ENCODE data around the gene CPA1.

The CPA1 gene

GRCh38 chr7:130393841-130394411, 13.6 kb downstream of the CPA1 start:
- Histone ChIP-seq H3K4me3 (ENCODE audit: low read length) (no peak overlapping the region), H3K4me1 (ENCODE audit: control insufficient read depth, insufficient read depth, low read length) (no peaks in the 10 kb centered on the region), H3K9ac (ENCODE audit: low read length) (no peak overlapping the region)

GRCh38 chr7:130394421-130395195, 14.3 kb downstream of the CPA1 start:
- Histone ChIP-seq H3K27me3 (ENCODE audit: control insufficient read depth, insufficient read depth, low read length) (no peaks in the 10 kb centered on the region), H3K4me1 (ENCODE audit: control insufficient read depth, insufficient read depth, low read length) (no peaks in the 10 kb centered on the region), H3K4me3 (ENCODE audit: low read length) (no peak overlapping the region), H3K36me3 (ENCODE audit: control insufficient read depth, insufficient read depth, low read length) (no peaks in the 10 kb centered on the region), H3K9ac (ENCODE audit: low read length) (no peak overlapping the region), H3K9me3 (ENCODE audit: control insufficient read depth, low read length) (no peaks in the 10 kb centered on the region)

More at GRCh38 chr7:130393841-130394411, 13.6 kb downstream of the CPA1 start:
- Histone ChIP-seq H3K36me3 (ENCODE audit: control insufficient read depth, insufficient read depth, low read length) (no peaks in the 10 kb centered on the region), H3K27me3 (ENCODE audit: control insufficient read depth, insufficient read depth, low read length) (no peaks in the 10 kb centered on the region), H3K9me3 (ENCODE audit: control insufficient read depth, low read length) (no peaks in the 10 kb centered on the region)

- no peaks in the 10 kb centered on the region for H3K4me1 ChIP-seq (ENCODE audit: control insufficient read depth, insufficient read depth, low read length)
Observed at GRCh38 chr7:130395421-130395820, 15.1 kb downstream of the CPA1 start.

DNA sequence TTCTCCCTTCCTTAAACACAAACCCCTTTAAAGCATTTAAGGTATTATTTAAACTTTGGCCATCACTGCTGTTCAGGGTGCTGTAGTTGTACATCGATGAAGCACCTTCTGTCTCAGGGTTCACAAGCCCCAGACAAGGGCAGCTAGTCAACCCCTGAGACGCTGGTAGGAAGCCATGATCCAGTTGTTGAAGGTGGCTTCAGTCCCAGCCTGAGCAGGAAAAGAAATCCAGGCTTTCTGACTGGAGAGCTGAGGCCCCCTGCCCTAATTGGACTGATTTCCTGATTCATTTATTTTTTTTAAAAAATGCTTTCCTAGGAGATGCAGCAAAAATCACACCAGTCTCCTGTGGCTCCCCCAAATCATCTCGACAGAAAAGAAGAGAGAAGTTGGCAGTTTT, 15.8 kb downstream of the CPA1 start:
- Histone ChIP-seq H3K9me3 (ENCODE audit: control insufficient read depth, low read length) (no peaks in the 10 kb centered on the region), H3K9ac (ENCODE audit: low read length) (no peak overlapping the region), H3K27me3 (ENCODE audit: control insufficient read depth, insufficient read depth, low read length) (no peaks in the 10 kb centered on the region), H3K36me3 (ENCODE audit: control insufficient read depth, insufficient read depth, low read length) (no peaks in the 10 kb centered on the region), H3K4me1 (ENCODE audit: control insufficient read depth, insufficient read depth, low read length) (no peaks in the 10 kb centered on the region), H3K4me3 (ENCODE audit: low read length) (no peak overlapping the region)

More at GRCh38 chr7:130395421-130395820, 15.1 kb downstream of the CPA1 start:
- Histone ChIP-seq H3K27me3 (ENCODE audit: control insufficient read depth, insufficient read depth, low read length) (no peaks in the 10 kb centered on the region), H3K36me3 (ENCODE audit: control insufficient read depth, insufficient read depth, low read length) (no peaks in the 10 kb centered on the region), H3K9ac (ENCODE audit: low read length) (no peak overlapping the region), H3K9me3 (ENCODE audit: control insufficient read depth, low read length) (no peaks in the 10 kb centered on the region), H3K4me3 (ENCODE audit: low read length) (no peak overlapping the region)

DNA sequence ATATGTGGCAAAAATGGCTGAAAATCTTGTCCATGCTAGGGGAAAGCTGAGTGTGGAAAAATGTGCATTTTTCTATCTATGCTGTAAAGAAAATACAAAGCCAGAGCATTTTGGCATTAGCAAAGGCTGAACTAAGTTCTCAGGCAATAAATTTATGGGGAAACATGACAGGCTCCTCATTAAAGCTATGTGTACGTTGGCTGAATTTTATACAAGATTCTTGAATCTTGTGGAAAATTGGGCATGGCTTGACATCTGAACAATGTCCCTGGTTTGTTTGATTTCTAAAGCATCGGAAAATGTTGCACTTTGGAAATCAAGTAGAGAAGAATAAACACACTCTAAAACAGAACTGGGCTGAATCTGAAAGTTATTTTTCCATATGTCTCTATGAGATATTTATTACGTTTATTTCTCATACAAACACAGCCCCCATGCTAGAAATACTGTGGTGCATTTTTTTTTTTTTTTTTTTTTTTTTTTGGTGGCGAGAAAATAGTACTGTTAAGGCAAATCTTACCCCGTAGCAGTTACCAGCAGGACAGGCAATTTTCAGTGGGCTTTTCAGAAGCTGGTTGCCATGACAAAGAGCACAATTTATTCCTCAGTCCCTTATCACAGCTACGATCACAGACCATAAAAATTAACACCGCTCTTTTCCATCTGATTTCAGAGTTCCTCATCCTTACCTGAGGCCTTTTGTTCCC, 16.9 kb downstream of the CPA1 start:
- no peak overlapping the region for H3K4me3 ChIP-seq (ENCODE audit: low read length)
- no peaks in the 10 kb centered on the region for H3K27me3 ChIP-seq (ENCODE audit: control insufficient read depth, insufficient read depth, low read length)
- H3K36me3 ChIP-seq (ENCODE audit: control insufficient read depth, insufficient read depth, low read length), result no peaks in the 10 kb centered on the region
- H3K9ac ChIP-seq (ENCODE audit: low read length), result no peak overlapping the region
- no peaks in the 10 kb centered on the region for H3K4me1 ChIP-seq (ENCODE audit: control insufficient read depth, insufficient read depth, low read length)
- H3K9me3 ChIP-seq (ENCODE audit: control insufficient read depth, low read length), result no peaks in the 10 kb centered on the region

DNA sequence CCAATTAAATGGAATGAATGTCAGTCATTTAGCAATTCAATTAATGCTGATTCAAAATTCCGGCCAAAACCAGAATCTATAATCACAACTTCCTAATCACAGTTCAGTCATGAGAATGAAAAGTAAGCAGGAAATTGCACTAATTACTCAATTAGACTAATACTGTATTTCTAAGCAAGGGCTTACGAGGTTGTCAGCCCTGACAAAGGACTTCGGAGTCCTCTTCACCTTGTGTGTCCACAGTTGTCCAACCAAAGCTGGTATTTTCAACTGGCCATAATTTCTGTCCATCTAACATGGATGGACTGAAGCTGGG, 17.4 kb downstream of the CPA1 start:
- no peaks in the 10 kb centered on the region for H3K4me1 ChIP-seq (ENCODE audit: control insufficient read depth, insufficient read depth, low read length)
- H3K27me3 ChIP-seq (ENCODE audit: control insufficient read depth, insufficient read depth, low read length), result no peaks in the 10 kb centered on the region
- no peak overlapping the region for H3K4me3 ChIP-seq (ENCODE audit: low read length)
- H3K9ac ChIP-seq (ENCODE audit: low read length), result no peak overlapping the region
- H3K36me3 ChIP-seq (ENCODE audit: control insufficient read depth, insufficient read depth, low read length), result no peaks in the 10 kb centered on the region
- no peaks in the 10 kb centered on the region for H3K9me3 ChIP-seq (ENCODE audit: control insufficient read depth, low read length)

DNA sequence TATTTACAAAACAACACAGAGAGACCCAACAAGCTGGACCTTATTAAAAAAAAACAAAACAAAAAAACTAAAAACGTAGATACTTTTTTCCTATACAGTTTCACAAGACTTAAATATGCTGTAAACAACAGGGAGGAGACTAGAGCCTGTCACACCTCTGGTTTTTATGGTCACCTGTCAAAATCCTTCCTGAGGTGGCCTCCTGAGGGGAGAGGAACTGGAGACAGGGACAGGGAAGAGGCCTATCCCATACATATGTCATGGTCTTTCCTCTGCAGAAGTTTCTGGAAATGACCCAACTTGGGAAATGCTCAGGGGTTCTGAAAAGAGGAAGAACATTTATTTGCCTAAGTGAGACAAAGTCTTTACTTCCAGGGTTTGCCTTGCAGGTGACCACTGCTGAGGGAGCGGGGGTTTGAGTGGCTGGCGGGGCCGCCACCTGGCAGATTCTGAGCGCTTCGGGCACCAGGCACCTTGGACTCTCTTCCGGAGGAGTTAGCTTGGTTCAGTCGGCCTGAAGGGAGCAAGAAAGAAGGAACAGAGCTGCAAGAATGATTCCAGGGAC, 18.3 kb downstream of the CPA1 start:
- H3K4me1 ChIP-seq (ENCODE audit: control insufficient read depth, insufficient read depth, low read length), result no peaks in the 10 kb centered on the region
- H3K9ac ChIP-seq (ENCODE audit: low read length), result no peak overlapping the region
- no peak overlapping the region for H3K4me3 ChIP-seq (ENCODE audit: low read length)
- H3K36me3 ChIP-seq (ENCODE audit: control insufficient read depth, insufficient read depth, low read length), result no peaks in the 10 kb centered on the region
- H3K27me3 ChIP-seq (ENCODE audit: control insufficient read depth, insufficient read depth, low read length), result no peaks in the 10 kb centered on the region
- no peaks in the 10 kb centered on the region for H3K9me3 ChIP-seq (ENCODE audit: control insufficient read depth, low read length)

DNA sequence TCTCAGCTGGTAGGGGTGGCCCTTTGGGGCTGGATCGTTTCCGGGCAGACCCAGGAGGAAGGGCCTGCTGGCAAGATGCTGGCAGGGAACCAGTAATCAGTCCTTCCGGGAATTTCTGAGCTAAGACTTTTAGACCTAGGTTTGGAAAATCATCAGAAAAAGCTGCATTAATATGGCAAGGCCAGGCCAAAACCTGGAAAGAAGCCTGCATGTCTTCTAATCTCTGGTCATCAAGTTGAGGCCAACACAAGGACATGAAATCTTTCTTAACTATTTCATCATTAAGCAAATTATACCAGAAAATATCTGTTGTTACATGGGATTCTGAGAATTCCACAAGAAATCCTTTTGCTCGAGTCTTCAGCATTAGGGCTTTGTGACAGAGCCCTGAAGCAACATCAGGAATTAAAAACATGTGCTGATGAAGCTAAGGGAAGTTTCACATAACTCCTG, 19.9 kb downstream of the CPA1 start:
- H3K4me1 ChIP-seq (ENCODE audit: control insufficient read depth, insufficient read depth, low read length), result no peaks in the 10 kb centered on the region
- H3K4me3 ChIP-seq (ENCODE audit: low read length), result no peak overlapping the region
- H3K27me3 ChIP-seq (ENCODE audit: control insufficient read depth, insufficient read depth, low read length), result no peaks in the 10 kb centered on the region
- no peaks in the 10 kb centered on the region for H3K9me3 ChIP-seq (ENCODE audit: control insufficient read depth, low read length)
- no peak overlapping the region for H3K9ac ChIP-seq (ENCODE audit: low read length)
- H3K36me3 ChIP-seq (ENCODE audit: control insufficient read depth, insufficient read depth, low read length), result no peaks in the 10 kb centered on the region

DNA sequence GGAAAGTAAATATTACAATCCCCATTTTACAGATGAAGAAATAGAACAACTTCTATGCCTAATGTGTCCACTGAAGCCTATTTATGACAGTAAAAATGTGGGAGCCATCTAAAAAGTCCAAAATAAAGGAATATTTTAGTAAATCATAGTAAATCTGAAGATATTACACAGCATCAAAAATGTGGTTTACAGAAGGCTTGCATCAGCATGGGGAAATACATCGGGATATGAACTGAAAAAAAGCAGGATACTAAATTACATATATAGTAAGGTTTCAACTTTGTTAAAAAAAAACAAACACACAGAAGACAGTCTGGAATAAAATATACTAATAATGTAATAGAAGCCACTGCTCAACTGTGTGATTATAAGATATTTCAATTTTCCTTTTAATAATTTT, 20.8 kb downstream of the CPA1 start:
- Histone ChIP-seq H3K9ac (ENCODE audit: low read length) (no peak overlapping the region), H3K27me3 (ENCODE audit: control insufficient read depth, insufficient read depth, low read length) (no peaks in the 10 kb centered on the region), H3K36me3 (ENCODE audit: control insufficient read depth, insufficient read depth, low read length) (no peaks in the 10 kb centered on the region), H3K4me1 (ENCODE audit: control insufficient read depth, insufficient read depth, low read length) (no peaks in the 10 kb centered on the region), H3K4me3 (ENCODE audit: low read length) (no peak overlapping the region), H3K9me3 (ENCODE audit: control insufficient read depth, low read length) (no peaks in the 10 kb centered on the region)

DNA sequence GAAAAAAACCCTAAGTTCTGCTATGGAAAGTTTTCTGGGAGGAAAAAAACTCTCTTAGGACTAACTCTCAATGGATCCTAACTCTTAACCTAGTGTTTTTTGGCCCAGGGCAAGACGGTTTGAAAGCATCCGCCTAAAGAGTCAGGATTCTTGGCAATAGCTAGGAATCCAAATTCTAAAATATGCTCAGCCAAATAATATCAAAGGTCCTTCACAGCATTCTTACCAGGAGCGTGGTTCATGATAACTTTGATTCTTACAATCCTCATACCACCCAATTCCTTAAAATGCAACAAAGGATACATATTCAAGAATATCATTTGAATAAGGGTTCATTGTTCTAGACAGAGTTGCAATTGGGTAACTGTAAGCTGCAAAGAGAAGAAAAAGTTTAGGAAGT, 21.3 kb downstream of the CPA1 start:
- H3K4me1 ChIP-seq (ENCODE audit: control insufficient read depth, insufficient read depth, low read length), result no peaks in the 10 kb centered on the region
- no peaks in the 10 kb centered on the region for H3K36me3 ChIP-seq (ENCODE audit: control insufficient read depth, insufficient read depth, low read length)
- H3K9me3 ChIP-seq (ENCODE audit: control insufficient read depth, low read length), result no peaks in the 10 kb centered on the region
- no peaks in the 10 kb centered on the region for H3K27me3 ChIP-seq (ENCODE audit: control insufficient read depth, insufficient read depth, low read length)
- no peak overlapping the region for H3K4me3 ChIP-seq (ENCODE audit: low read length)
- H3K9ac ChIP-seq (ENCODE audit: low read length), result no peak overlapping the region

- H3K9me3 ChIP-seq (ENCODE audit: control insufficient read depth, low read length), result no peaks in the 10 kb centered on the region
- no peaks in the 10 kb centered on the region for H3K36me3 ChIP-seq (ENCODE audit: control insufficient read depth, insufficient read depth, low read length)
- no peaks in the 10 kb centered on the region for H3K4me1 ChIP-seq (ENCODE audit: control insufficient read depth, insufficient read depth, low read length)
- H3K4me3 ChIP-seq (ENCODE audit: low read length), result no peak overlapping the region
- H3K9ac ChIP-seq (ENCODE audit: low read length), result no peak overlapping the region
- H3K27me3 ChIP-seq (ENCODE audit: control insufficient read depth, insufficient read depth, low read length), result no peaks in the 10 kb centered on the region
Observed at GRCh38 chr7:130405003-130405402, 24.7 kb downstream of the CPA1 start.

GRCh38 chr7:130409067-130409711, 28.9 kb downstream of the CPA1 start:
- H3K9ac ChIP-seq (ENCODE audit: low read length), result no peak overlapping the region

More at GRCh38 chr7:130409067-130409711, 28.9 kb downstream of the CPA1 start:
- no peaks in the 10 kb centered on the region for H3K4me1 ChIP-seq (ENCODE audit: control insufficient read depth, insufficient read depth, low read length)
- no peaks in the 10 kb centered on the region for H3K27me3 ChIP-seq (ENCODE audit: control insufficient read depth, insufficient read depth, low read length)
- no peak overlapping the region for H3K4me3 ChIP-seq (ENCODE audit: low read length)
- H3K36me3 ChIP-seq (ENCODE audit: control insufficient read depth, insufficient read depth, low read length), result no peaks in the 10 kb centered on the region
- H3K9me3 ChIP-seq (ENCODE audit: control insufficient read depth, low read length), result no peaks in the 10 kb centered on the region

All from mucosa of stomach (tissue), 1 donor.